GM12873 (cell line): ENCODE data around the gene EXOC3.

Source experiments
- TF ChIP-seq, protein P1 (sequence below): IDR thresholded peaks from 2 replicates; pipeline ENCODE4 v1.5.1; 2012; ENCODE audit warnings: low read depth, mild to moderate bottlenecking, moderate library complexity, low read length, control low read depth; ENCODE audit not compliant: insufficient read depth; ENCODE audit errors: missing control alignments

Gene EXOC3

GRCh38 chr5:483434-484140, 40.6 kb downstream of the EXOC3 start:
- TF ChIP-seq, protein P1, sequence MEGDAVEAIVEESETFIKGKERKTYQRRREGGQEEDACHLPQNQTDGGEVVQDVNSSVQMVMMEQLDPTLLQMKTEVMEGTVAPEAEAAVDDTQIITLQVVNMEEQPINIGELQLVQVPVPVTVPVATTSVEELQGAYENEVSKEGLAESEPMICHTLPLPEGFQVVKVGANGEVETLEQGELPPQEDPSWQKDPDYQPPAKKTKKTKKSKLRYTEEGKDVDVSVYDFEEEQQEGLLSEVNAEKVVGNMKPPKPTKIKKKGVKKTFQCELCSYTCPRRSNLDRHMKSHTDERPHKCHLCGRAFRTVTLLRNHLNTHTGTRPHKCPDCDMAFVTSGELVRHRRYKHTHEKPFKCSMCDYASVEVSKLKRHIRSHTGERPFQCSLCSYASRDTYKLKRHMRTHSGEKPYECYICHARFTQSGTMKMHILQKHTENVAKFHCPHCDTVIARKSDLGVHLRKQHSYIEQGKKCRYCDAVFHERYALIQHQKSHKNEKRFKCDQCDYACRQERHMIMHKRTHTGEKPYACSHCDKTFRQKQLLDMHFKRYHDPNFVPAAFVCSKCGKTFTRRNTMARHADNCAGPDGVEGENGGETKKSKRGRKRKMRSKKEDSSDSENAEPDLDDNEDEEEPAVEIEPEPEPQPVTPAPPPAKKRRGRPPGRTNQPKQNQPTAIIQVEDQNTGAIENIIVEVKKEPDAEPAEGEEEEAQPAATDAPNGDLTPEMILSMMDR = no peak

GRCh38 chr5:484556-484955, 41.6 kb downstream of the EXOC3 start:
- TF ChIP-seq, protein P1 = no peak

- TF ChIP-seq, protein P1 = no peak
Measured at GRCh38 chr5:485113-485945, 42.4 kb downstream of the EXOC3 start.

DNA sequence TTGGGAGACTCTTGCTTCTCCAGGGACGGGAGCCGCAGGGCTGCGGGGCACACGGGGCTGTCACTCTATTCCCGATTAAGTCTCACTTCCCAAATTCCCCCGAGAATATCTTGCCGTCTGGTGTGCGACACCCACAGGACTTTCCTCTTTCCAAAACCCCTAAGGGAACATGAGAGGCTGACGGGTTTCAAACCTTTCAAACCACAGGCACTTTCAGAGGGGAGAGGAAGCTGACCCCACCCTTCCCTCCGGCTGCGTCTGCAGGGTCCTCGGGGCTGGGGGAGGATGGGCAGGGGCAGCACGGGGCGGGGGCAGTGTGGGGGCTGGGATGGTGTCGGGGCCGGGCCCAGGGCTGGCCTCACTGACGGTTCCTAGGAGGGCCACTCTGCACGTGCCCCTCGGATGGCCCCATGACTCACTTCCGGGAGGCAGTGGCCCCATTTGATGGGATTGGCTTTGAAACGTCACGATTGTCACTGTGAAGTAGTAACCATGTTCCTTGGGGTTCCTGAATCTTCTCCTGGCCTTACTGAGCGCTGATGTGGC, 43.0 kb downstream of the EXOC3 start:
- TF ChIP-seq, protein P1 = no peak

- TF ChIP-seq, protein P1 = no peak
Measured at GRCh38 chr5:488241-488640, 45.3 kb downstream of the EXOC3 start.

GRCh38 chr5:488744-489688, 46.0 kb downstream of the EXOC3 start:
- TF ChIP-seq, protein P1 = peak; percentile 16
